Calu3 (cell line): ENCODE results near the gene ATP8A1. TPM values are rescaled to one million over a fixed set of nuclear protein-coding genes. Genes with fewer than 3 reads are reported as not detected.

Experiments used
- BruUV-seq: library from RNA; stranded (reverse); fragments of 400-500 nt; replicated peaks from 2 replicates; lab custom pipeline; 2021; lab: Mats Ljungman, UMichigan
- CTCF ChIA-PET: fragments of 300-600 bp; sonication (Branson Sonifier 250); formaldehyde crosslinking; loops from one replicate; lab custom pipeline; 2022; ENCODE audit warnings: antibody characterized with exemption; lab: Charles Lee
- DNase-seq: peaks from one replicate; pipeline ENCODE4 v3.0.0; 2022
- H3K27ac Mint-ChIP-seq: one replicate; pipeline ENCODE4 v1.8.0; 2022; ENCODE audit warnings: mixed read lengths; ENCODE audit not compliant: unreplicated experiment
- H3K27me3 Mint-ChIP-seq: one replicate; pipeline ENCODE4 v1.8.0; 2022; ENCODE audit warnings: mixed read lengths; ENCODE audit not compliant: unreplicated experiment
- H3K36me3 Mint-ChIP-seq: one replicate; pipeline ENCODE4 v1.8.0; 2022; ENCODE audit warnings: mild to moderate bottlenecking, moderate library complexity, mixed read lengths; ENCODE audit not compliant: insufficient read depth, unreplicated experiment
- H3K4me1 Mint-ChIP-seq: one replicate; pipeline ENCODE4 v1.8.0; 2022; ENCODE audit warnings: mild to moderate bottlenecking, low read depth, mixed read lengths; ENCODE audit not compliant: unreplicated experiment
- H3K4me3 Mint-ChIP-seq: one replicate; pipeline ENCODE4 v1.8.0; 2022; ENCODE audit warnings: mild to moderate bottlenecking, low read depth, moderate library complexity, mixed read lengths; ENCODE audit not compliant: unreplicated experiment
- H3K9me3 Mint-ChIP-seq: one replicate; pipeline ENCODE4 v1.8.0; 2022; ENCODE audit warnings: low read depth, mixed read lengths; ENCODE audit not compliant: unreplicated experiment
- CTCF ChIP-seq: fragments of 200-600 bp; IDR thresholded peaks from one replicate; pipeline ENCODE4 v1.8.0; 2022; ENCODE audit warnings: antibody characterized with exemption; ENCODE audit not compliant: unreplicated experiment
- intact Hi-C: fragments of 100-400 bp; cut with micrococcal nuclease; formaldehyde crosslinking; loops from one replicate; pipeline ENCODE4 v1.10.0; 2022; ENCODE audit not compliant: unreplicated experiment
- total RNA-seq: library from RNA; stranded (reverse); gene quantifications from 2 replicates; pipeline ENCODE4 v1.2.3, GENCODE V29; 2022

Gene ATP8A1
- total RNA-seq, 1 experiment from 2014 or later = 0.76 TPM

GRCh38 chr4:42363614-42364013 is 293.3 kb downstream of the ATP8A1 start:
- Mint-ChIP-seq H3K4me3 (no peak overlapping the region), H3K27me3 (peaks cover 9% of the 10 kb centered on the region), H3K27ac (no peak overlapping the region), H3K9me3 (peaks cover 2% of the 10 kb centered on the region), H3K36me3 (no peaks in the 10 kb centered on the region), H3K4me1 (no peaks in the 10 kb centered on the region)
- no peak for DNase-seq
- no TSS peak for BruUV-seq
- intact Hi-C loops = no loop called here
- no peak for TF ChIP-seq CTCF
- CTCF ChIA-PET = no interaction called here

DNA sequence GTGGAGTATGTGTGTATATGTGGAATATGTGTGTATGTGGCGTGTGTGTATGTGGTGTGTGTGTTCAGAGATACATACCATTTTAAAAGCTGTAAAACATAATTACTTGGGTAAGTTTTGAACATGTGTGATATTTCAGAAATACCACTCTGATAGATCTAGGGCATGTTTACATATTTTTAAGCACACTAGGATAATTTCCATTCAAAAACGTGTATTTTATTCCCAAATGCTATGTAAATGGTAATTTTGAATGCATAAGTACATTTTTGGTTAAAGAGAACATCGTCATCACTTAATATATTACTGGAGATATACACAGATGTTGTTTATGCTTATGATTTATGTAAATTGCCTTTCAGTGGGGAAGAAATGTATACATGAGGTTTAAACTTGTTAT is 294.3 kb downstream of the ATP8A1 start:
- intact Hi-C loops = no loop called here
- no peak overlapping the region for H3K27ac Mint-ChIP-seq
- TF ChIP-seq CTCF = no peak
- no peaks in the 10 kb centered on the region for H3K4me1 Mint-ChIP-seq
- CTCF ChIA-PET = no interaction called here
- no TSS peak for BruUV-seq
- H3K27me3 Mint-ChIP-seq = peaks cover 16% of the 10 kb centered on the region
- H3K9me3 Mint-ChIP-seq = peaks cover 3% of the 10 kb centered on the region
- H3K4me3 Mint-ChIP-seq = no peak overlapping the region
- DNase-seq = no peak
- H3K36me3 Mint-ChIP-seq = no peaks in the 10 kb centered on the region

DNA sequence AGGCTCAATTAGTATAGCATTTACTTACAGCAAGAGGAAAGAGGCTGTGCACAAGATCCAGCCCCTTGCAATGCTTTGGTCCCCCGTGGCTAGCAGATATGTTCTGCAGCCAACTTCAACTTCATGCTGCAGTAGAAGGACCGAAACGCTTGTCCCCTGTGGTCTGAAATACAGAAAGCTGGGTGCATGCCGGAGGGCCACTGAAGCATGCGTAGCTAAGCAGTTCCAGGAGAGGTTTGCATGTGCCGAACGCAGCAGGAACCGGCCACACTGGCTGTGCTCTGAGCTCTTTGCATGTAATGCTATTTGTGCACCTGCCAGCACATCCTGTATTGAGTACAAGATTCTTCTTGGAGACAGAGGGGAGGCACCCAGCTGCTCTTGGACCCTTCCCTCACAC is 295.4 kb downstream of the ATP8A1 start:
- no peak overlapping the region for H3K27ac Mint-ChIP-seq
- peaks cover 3% of the 10 kb centered on the region for H3K9me3 Mint-ChIP-seq
- no peak for TF ChIP-seq CTCF
- no peaks in the 10 kb centered on the region for H3K36me3 Mint-ChIP-seq
- CTCF ChIA-PET = interaction anchor here (0.5 kb wide), 1 partner anchor 498 kb away, joined by 7 read pairs; no protein-coding TSS in a partner anchor
- peaks cover 21% of the 10 kb centered on the region for H3K27me3 Mint-ChIP-seq
- no peak overlapping the region for H3K4me3 Mint-ChIP-seq
- DNase-seq = no peak
- no peaks in the 10 kb centered on the region for H3K4me1 Mint-ChIP-seq
- intact Hi-C loops = no loop called here
- no TSS peak for BruUV-seq

GRCh38 chr4:42360256-42360669 is 296.6 kb downstream of the ATP8A1 start:
- H3K4me3 Mint-ChIP-seq = no peak overlapping the region
- CTCF ChIA-PET = no interaction called here
- no peaks in the 10 kb centered on the region for H3K36me3 Mint-ChIP-seq
- intact Hi-C loops = no loop called here
- peaks cover 33% of the 10 kb centered on the region for H3K27me3 Mint-ChIP-seq
- no TSS peak for BruUV-seq
- H3K4me1 Mint-ChIP-seq = no peaks in the 10 kb centered on the region
- no peak for DNase-seq
- H3K27ac Mint-ChIP-seq = no peak overlapping the region
- no peak for TF ChIP-seq CTCF
- peaks cover 3% of the 10 kb centered on the region for H3K9me3 Mint-ChIP-seq
